H1 (cell line): ENCODE data around the gene S100A13. TPM values are rescaled to one million over a fixed set of nuclear protein-coding genes. Genes with fewer than 3 reads are reported as not detected.

Source experiments
- polyA plus RNA-seq, 7 experiments: library from polyadenylated mRNA; depleted of rRNA in 3 of 7; stranded (reverse) in 5 of 7; unstranded in 2 of 7; fragments of >200 nt in 5 of 7; fragments of 200-250 nt in 2 of 7; gene quantifications; 1 replicate in 5 of 7; 2 replicates in 1 of 7; 4 replicates in 1 of 7; pipeline versions ENCODE4 v1.2.1 to v1.2.3, GENCODE V29; 2011 to 2013; ENCODE audit warnings: missing spikeins in 2 of 7, mixed read lengths in 2 of 7
- total RNA-seq: library from RNA; stranded (reverse); fragmentation: NEBNext Ultra II Directional; extraction: Animal tissue kit (Norgen Biotek cat#: 25700); gene quantifications from 2 replicates; pipeline ENCODE4 v1.2.1, GENCODE V29; 2021
- TF ChIP-seq, protein P1 (sequence below): fragments of 300-600 bp; sonication (generic); IDR thresholded peaks from 2 replicates; pipeline ENCODE4 v1.7.1; 2012; ENCODE audit warnings: low read length, moderate library complexity, mild to moderate bottlenecking, inconsistent platforms; ENCODE audit not compliant: insufficient replicate concordance

Gene S100A13
- total and polyA plus RNA-seq, 2 of the 8 experiments (the other 6 are each of a cell fraction or from before 2014, with no cell fraction given): 63.6 to 127 TPM

GRCh38 chr1:153577138-153577537 lies 50.2 kb downstream of the S100A13 start (continued):
- TF ChIP-seq, protein P1, sequence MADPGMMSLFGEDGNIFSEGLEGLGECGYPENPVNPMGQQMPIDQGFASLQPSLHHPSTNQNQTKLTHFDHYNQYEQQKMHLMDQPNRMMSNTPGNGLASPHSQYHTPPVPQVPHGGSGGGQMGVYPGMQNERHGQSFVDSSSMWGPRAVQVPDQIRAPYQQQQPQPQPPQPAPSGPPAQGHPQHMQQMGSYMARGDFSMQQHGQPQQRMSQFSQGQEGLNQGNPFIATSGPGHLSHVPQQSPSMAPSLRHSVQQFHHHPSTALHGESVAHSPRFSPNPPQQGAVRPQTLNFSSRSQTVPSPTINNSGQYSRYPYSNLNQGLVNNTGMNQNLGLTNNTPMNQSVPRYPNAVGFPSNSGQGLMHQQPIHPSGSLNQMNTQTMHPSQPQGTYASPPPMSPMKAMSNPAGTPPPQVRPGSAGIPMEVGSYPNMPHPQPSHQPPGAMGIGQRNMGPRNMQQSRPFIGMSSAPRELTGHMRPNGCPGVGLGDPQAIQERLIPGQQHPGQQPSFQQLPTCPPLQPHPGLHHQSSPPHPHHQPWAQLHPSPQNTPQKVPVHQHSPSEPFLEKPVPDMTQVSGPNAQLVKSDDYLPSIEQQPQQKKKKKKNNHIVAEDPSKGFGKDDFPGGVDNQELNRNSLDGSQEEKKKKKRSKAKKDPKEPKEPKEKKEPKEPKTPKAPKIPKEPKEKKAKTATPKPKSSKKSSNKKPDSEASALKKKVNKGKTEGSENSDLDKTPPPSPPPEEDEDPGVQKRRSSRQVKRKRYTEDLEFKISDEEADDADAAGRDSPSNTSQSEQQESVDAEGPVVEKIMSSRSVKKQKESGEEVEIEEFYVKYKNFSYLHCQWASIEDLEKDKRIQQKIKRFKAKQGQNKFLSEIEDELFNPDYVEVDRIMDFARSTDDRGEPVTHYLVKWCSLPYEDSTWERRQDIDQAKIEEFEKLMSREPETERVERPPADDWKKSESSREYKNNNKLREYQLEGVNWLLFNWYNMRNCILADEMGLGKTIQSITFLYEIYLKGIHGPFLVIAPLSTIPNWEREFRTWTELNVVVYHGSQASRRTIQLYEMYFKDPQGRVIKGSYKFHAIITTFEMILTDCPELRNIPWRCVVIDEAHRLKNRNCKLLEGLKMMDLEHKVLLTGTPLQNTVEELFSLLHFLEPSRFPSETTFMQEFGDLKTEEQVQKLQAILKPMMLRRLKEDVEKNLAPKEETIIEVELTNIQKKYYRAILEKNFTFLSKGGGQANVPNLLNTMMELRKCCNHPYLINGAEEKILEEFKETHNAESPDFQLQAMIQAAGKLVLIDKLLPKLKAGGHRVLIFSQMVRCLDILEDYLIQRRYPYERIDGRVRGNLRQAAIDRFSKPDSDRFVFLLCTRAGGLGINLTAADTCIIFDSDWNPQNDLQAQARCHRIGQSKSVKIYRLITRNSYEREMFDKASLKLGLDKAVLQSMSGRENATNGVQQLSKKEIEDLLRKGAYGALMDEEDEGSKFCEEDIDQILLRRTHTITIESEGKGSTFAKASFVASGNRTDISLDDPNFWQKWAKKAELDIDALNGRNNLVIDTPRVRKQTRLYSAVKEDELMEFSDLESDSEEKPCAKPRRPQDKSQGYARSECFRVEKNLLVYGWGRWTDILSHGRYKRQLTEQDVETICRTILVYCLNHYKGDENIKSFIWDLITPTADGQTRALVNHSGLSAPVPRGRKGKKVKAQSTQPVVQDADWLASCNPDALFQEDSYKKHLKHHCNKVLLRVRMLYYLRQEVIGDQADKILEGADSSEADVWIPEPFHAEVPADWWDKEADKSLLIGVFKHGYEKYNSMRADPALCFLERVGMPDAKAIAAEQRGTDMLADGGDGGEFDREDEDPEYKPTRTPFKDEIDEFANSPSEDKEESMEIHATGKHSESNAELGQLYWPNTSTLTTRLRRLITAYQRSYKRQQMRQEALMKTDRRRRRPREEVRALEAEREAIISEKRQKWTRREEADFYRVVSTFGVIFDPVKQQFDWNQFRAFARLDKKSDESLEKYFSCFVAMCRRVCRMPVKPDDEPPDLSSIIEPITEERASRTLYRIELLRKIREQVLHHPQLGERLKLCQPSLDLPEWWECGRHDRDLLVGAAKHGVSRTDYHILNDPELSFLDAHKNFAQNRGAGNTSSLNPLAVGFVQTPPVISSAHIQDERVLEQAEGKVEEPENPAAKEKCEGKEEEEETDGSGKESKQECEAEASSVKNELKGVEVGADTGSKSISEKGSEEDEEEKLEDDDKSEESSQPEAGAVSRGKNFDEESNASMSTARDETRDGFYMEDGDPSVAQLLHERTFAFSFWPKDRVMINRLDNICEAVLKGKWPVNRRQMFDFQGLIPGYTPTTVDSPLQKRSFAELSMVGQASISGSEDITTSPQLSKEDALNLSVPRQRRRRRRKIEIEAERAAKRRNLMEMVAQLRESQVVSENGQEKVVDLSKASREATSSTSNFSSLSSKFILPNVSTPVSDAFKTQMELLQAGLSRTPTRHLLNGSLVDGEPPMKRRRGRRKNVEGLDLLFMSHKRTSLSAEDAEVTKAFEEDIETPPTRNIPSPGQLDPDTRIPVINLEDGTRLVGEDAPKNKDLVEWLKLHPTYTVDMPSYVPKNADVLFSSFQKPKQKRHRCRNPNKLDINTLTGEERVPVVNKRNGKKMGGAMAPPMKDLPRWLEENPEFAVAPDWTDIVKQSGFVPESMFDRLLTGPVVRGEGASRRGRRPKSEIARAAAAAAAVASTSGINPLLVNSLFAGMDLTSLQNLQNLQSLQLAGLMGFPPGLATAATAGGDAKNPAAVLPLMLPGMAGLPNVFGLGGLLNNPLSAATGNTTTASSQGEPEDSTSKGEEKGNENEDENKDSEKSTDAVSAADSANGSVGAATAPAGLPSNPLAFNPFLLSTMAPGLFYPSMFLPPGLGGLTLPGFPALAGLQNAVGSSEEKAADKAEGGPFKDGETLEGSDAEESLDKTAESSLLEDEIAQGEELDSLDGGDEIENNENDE: no peak
